ENCODE data around the gene NIPBL. TPM values are rescaled to one million over a fixed set of nuclear protein-coding genes. Genes with fewer than 3 reads are reported as not detected.
"Not testable (repeated sequence)": the region's sequence is repeated elsewhere in the genome, so short reads cannot be mapped to it uniquely, and the experiment has no call there.

NIPBL gene
- total RNA-seq, 1 experiment from 2014 or later, result 13.0 TPM

DNA sequence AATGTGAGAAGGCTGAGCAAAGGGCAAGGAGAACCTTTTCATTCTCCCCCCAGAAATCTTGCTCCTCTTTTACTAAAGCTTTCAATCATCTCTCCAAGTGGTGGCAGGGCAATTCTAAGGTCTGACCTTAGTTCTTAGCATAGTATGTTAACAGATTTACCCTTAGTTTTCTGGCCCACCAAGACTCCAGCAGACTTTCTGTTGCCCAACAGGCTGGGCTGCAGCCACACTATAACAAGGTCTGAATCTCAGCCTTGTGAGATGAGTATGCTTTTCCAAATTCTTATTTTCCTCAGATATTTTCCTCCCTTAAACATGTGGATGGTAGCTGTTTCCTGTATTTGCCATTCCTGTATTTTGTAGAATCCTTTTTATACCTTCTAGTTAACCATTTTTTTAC lies 69.5 kb downstream of the NIPBL start:
- no peak for DNase-seq (ENCODE audit: low read depth)

DNA sequence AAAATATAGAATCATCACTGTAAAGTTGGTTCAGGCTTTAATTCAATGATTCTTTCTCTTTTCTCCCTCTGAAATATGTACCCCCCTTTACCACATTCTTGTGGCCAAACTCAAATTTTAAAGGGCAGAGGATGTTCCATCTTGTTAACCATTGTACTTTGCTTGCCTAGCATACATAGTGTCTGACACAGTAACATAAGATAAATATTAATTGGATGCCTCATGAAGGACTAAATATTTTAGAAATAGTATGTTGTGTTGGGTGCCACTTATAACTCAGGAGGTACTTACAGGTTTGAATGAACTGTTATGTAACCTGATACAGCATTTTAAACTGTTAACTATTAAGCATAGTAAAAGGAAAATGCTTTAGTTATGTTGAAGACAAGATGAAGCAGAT lies 71.5 kb downstream of the NIPBL start:
- DNase-seq (ENCODE audit: low read depth), result peak; percentile 57

DNA sequence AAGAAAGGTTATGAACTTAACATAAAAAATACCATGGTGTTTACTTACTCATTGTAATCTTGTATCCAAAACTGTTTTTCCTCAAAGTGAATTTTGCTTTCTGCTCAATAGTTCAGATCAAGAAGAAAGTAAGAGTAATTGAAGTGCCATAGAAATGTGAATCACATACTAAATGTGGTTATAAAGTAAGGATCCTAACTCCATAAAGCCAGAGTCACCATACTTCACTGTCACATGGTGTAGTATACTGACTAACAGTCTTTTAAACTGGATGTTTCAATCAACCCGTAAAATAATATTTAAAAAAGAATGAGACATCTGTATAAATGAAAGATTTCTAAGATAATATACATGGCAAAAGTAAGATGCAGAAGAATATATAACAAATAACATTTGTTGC lies 72.1 kb downstream of the NIPBL start:
- no peak for DNase-seq (ENCODE audit: low read depth)

DNA sequence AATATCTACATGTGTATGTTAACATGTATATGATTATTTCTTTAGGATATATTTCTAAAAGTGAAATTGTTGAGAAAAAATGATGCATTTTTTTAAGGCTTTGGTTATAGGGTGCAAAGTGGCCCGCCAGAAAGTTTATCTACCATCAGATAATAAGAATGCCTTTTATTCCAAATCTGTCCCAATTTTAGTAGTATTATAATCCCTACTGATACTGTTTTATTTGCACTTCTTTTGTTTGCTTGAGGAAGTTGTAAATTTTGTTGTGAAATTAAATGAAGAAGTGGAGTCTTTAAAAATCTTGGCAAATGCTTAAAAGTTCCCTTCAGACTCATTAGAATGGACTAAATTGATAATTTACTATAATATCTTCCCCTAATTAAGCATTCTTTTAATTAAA lies 73.0 kb downstream of the NIPBL start:
- no peak for DNase-seq (ENCODE audit: low read depth)

DNA sequence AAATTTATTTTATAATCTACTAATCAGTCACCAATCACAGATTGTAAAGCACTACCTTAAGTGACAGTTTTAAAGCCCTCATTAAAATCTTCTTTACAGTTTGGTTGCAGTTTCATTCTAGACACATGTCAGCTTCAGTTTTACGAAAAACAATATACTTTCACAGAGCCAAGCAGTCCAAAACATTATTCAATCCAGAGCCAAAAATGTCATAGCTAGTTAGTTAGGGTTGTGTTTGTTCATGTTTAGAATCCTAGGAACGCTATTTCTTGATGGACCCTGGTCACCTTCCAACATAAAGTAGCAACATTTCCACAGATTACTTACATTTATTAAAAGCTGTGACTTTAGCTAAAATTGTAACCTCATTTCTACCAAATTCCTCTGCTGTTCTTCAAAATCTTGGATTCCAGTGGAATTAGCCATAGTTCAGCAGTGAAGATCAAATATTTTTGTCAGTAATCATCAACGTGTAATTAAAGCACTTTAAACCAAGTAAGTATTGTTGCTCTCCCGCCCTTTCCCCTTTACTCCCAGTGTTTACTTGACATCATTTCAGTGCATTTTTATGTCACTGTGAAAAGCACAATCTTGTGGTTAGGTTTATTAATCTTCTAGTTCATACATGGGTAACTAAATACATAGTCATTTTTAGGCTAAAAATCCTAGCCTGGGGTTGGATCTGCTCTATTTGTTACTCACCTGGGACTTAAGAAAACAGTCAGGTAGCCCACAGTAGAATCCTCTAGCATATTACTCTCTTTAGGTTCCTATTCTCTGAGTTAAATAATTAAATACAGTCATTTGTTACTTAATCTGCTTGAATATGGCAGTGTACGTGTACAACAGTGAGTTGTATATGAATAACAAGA lies 74.3 kb downstream of the NIPBL start:
- DNase-seq (ENCODE audit: low read depth), result peak; percentile 45

DNA sequence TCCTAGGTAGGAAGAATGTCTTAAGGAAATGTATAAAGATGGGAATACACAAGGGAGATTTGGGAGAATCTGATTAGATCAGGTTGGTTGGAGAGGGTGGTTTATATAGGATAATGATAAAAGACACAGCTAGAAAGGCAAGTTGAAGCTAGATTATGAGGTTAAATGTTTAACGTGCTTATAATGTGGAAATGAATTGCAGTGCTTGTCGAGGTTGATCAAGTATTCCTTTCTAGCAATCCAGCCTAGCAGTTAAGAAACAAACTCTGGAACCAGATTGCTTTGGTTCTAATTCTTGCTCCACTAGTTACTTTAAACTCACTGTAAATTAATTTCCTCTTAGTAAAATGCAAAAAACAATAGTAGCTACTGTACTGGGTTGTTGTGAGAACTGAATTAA lies 76.5 kb downstream of the NIPBL start:
- DNase-seq (ENCODE audit: low read depth), result no peak

DNA sequence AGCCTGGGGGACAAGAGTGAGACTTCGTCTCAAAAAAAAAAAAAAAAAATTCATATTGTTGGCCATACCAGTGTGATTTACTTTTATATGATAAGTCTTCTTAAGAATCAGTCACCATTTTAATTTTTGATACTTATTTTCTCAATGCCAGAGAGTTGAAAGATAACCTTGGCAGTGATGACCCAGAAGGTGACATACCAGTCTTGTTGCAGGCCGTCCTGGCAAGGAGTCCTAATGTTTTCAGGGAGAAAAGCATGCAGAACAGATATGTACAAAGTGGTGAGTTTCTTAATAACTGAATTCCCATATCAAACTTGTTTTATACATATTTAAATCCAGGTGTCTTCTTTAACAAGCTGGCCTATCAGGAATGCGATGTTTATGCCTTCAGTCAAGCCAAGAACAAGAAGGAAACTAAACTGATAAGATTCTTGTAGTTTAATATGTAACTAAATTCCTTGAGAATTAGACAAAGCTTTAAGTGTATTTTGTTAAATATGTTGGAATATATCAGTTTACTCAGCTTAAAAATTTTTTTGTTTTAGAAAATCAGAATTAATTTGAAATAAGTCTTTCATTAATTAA lies 81.5 kb downstream of the NIPBL start:
- no peak for DNase-seq (ENCODE audit: low read depth)

DNA sequence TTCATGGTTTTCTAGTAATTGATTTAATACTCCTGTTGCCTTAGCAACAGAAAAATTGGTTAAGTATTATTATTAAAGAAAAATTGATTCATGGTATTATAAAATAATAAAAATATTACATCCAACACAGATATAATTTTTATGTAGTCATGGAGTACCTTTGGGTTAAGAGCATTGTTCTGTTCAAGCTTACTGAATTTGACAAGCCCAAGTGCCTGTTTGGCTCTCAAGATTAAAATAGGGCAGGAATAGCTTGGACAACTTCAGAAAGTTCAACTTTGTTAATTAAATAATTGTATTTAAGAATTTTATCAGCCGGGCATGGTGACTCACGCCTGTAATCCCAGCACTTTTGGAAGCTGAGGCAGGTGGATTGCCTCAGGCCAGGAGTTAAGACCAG lies 82.0 kb downstream of the NIPBL start:
- DNase-seq (ENCODE audit: low read depth), result no peak

DNA sequence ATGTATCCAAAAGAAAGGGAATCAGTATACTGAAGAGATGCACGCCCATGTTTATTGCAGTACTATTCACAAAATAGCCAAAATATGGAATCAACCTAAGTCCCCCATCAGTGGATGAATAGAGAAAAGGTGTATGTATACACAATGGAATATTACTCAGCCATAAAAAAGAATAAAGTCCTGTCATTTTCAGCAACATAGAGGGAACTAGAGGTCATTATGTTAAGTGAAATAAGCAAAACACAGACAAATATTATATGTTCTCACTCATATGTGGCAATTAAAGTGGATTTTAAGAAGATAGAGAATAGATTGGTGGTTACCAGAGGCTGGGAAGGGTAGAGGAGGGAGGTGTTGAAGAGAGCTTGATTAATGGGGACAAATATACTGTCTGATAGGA lies 88.6 kb downstream of the NIPBL start:
- DNase-seq (ENCODE audit: low read depth), result no peak

DNA sequence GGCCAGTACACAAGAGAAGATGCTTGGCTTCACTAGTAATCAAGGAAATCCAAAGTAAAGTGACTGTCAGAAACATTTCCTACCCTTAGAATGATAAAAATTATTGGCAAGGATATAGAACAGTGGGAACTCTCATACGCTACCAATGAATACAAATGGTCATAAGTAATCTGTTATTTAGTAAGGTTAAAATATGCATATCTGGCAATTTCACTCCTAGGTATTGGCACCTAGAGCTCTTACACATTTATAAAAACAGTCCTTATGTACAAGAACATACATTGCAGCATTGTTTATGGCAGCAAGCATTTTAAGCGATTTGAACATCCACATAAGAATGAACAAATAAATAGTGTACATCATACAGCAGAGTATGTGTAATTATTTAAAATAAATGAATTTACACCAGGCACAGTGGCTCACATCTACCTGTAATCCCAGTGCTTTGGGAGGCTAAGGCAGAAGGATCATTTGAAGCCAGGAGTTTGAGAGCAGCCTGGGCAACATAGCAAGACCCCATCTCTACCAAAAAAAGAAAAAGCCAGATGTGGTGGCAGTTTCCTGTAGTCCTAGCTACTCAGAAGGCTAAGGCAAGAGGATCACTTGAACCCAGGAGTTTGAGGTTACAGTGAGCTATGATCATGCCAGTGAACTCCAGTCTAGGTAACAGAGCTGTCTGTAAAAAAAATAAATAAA lies 93.3 kb downstream of the NIPBL start:
- no peak for DNase-seq (ENCODE audit: low read depth)

DNA sequence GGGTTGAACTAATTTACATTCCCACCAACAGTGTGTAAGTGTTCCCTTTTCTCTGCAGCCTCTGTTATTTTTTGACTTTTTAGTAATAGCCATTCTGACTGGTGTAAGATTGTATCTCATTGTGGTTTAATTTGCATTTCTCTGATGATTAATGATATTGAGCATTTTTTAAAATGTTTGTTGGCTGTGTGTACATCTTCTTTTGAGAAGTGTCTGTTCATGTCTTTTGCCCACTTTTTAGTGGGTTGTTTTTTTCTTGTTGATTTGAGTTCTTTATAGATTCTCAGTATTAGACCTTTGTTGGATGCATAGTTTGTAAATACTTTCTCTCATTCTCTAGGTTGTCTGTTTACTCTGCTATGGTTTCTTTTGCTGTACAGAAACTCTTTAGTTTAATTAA lies 101.6 kb downstream of the NIPBL start:
- no peak for DNase-seq (ENCODE audit: low read depth)

DNA sequence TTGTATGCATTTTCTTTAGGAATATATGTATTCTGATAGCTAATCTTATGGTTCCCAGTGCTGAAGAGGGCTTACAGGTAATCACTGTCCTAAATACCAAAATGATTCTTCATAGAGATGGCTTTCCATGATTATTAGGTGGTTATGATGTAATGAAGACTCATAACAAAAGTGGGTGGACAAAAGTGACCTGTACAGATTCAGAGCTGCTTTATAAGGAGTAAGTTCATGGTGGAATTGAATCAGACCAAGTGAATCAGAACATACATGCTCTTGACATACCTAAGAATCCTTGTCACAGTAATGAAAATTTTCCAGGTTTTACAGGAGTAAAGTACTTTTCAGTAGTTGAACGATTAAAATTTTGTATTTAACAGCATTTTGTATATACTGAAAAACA lies 105.6 kb downstream of the NIPBL start:
- DNase-seq (ENCODE audit: low read depth), result peak; percentile 48

DNA sequence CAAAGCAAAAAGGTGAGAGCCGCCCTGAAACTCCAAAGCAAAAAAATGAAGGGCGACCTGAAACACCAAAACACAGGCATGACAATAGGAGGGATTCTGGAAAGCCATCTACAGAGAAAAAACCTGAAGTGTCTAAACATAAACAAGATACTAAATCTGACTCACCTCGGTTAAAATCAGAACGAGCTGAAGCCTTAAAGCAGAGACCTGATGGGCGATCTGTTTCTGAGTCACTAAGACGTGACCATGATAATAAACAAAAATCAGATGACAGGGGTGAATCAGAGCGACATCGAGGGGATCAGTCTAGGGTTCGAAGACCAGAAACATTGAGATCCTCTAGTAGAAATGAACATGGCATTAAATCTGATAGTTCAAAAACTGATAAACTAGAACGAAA lies 108.8 kb downstream of the NIPBL start:
- DNase-seq (ENCODE audit: low read depth), result no peak

DNA sequence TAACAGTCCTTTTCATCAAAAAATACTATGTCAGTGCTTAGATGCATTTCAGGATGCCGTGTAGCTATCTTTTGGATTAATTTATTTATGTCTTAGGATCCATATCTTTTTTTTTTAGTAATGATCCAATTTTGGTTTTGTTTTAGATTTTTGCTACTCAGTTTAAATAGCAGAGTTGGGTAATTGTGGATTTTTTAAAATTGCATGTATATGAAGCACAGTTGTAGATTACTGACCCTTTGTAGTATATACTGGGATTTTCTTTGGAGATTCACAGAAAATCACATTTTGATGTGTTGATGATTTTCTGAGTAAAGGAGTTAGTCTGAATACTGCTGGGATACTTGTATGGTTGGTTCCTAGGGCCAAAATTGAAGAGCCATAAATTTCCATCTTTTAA lies 111.8 kb downstream of the NIPBL start:
- no peak for DNase-seq (ENCODE audit: low read depth)

DNA sequence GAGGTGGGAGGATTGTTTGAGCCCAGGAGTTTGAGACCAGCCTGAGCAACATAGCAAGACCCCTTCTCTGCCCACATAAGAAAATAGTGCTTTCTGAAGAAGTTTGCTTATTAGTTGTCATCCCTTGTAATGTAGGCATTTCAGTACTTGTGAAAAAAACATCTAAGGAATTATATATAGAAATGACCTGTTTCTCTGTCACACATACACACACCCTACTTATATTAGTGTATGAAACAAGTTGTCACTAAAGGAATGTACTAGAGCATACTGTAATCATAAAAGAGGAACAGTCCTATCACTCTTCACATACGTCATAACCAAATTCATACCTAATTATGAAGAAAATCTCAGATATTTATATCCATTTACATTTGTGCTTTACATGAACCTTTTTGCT lies 122.0 kb downstream of the NIPBL start:
- DNase-seq (ENCODE audit: low read depth), result no peak

DNA sequence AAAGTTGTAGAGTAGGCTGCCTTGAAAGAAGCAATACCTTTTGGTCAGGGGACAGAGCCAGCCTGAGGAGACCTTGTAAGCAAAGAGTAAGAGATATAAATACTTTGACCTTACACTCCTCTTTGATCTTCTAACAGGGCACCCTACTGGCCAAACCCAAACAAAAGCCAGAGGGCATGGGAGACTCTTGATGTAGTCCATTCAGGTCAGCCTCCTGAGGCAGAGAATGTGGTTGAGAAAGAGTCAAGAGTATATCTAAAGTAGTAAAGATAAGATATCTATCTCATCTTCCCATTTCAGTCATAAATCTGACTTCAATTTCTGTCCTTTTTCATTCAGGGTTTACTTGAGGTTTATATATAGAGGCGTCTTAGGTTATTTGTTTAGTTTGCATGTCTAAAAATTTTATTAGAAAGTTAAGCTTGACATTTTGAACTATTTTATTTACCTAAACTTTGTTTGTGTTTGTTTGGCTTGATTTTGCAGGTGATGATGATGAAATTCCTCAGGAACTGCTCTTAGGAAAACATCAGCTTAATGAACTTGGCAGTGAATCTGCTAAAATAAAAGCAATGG lies 125.7 kb downstream of the NIPBL start:
- no peak for DNase-seq (ENCODE audit: low read depth)

DNA sequence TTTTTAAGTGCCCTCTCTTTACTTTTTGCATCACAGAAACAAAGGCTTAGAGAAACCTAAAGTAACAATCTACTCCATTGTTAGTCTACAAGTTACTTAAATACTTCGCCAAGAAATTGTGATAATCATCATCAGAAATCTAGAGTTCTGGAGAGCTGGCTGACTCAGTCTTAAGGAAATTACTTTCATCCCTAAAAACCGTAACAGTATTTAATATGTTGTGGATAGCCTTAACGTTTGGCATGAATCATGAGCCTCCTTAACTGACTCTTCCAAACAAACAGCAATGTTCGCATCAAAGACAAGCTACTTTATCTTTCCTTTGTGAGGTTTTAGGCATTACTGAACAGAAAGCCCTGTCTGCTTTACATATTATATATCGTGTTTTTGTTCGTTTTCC lies 128.7 kb downstream of the NIPBL start:
- no peak for DNase-seq (ENCODE audit: low read depth)

DNA sequence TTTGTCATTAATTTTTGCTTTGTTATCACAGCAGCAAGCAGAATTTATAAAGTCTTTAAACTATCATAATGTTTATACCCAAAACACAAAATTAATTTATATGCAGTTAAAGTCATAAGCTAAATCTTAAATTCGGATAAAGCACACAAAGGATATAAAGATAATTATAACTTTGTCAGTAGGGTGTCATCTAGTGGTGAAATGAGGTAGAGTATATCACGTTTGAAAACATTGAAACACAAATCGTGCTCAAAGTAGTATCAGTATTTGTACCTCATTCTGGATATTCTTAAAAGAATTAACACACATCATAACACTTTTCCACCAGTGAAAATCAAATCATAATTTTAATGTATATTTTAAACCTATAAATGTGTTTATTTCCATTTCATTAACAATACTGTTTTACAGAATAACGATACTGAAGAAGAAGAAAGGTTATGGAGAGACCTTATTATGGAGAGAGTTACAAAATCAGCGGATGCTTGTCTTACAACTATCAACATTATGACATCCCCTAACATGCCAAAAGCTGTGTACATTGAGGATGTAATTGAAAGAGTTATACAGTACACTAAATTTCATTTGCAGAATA lies 129.5 kb downstream of the NIPBL start:
- DNase-seq (ENCODE audit: low read depth), result peak; percentile 7

DNA sequence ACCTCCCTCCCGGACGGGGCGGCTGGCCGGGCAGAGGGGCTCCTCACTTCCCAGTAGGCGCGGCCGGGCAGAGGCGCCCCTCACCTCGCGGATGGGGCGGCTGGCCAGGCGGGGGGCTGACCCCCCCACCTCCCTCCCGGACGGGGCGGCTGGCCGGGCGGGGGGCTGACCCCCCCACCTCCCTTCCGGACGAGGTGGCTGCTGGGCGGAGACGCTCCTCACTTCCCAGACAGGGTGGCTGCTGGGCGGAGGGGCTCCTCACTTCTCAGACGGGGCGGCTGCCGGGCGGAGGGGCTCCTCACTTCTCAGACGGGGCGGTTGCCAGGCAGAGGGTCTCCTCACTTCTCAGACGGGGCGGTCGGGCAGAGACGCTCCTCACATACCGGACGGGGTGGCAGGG lies 136.6 kb downstream of the NIPBL start:
- not testable (repeated sequence) for DNase-seq (ENCODE audit: low read depth)

DNA sequence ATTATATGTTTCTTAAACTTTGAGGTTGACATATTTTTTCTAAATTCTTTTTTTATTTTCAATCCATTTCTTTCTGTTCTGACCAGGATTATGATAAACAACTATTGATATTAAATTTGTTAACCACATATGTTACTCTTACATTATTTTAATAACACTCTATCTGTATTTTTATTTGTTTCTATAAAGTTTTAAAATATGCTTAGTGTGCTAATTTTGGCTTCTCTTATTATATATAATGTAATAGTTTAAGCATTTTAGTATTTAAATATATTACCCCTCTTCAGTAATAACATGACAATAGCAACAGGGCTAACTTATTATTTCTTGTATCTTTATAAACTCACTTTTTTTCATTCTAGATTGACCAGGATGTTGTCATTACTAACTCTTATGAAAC lies 137.8 kb downstream of the NIPBL start:
- no peak for DNase-seq (ENCODE audit: low read depth)

DNA sequence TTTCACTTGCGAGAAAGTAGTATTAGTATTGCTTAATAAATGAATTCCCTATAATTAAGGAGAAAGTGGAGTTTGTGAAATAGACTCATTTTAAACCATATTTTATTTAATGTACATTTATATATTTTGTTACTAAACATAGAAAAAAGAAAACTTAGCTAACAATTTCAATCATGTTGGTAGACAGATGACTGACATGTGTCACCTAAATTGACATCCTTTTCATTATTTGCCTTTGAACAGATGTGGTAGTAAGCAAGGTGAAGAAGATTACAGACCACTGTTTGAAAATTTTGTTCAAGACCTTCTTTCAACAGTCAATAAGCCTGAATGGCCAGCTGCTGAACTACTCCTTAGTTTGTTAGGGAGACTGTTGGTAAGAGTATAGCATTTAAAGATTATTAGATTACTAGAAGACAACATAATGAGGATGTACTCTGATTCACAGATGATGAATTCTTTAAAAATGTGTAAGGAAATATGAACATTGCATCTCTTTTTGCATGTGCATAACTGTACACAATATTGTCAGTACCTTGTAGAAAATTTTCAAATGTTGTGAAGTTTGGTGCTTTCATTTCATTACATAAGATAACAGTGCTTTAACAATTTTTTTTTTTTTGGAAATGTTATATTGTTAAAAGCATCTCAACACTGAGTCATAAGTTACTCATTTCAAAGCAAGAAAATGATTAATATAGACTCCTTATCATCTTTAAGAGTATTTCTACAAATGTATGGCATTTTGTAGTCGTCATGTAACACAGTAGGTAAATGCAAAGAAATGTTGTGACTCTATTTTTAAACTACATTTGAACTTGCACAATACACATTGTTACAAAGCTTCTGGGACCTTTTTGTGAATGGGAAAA lies 139.5 kb downstream of the NIPBL start:
- no peak for DNase-seq (ENCODE audit: low read depth)

All from HT1080 (cell line).